OCI-LY1 (cell line): ENCODE results near the gene GORASP1.

ENCODE experiments used
- H2AFZ ChIP-seq: fragments of 200-600 bp; sonication (generic), shearing (Covaris generic); 2 replicates; pipeline ENCODE4 v1.6.0; 2014; ENCODE audit warnings: antibody characterized with exemption, mild to moderate bottlenecking, low read length
- H3F3A ChIP-seq: fragments of 200-600 bp; sonication (generic), shearing (Covaris generic); 2 replicates; pipeline ENCODE4 v1.6.0; 2014; ENCODE audit warnings: mild to moderate bottlenecking, antibody characterized with exemption, low read length, moderate library complexity; ENCODE audit not compliant: insufficient read depth
- H3K27ac ChIP-seq: fragments of 200-600 bp; sonication (generic); 2 replicates; pipeline ENCODE4 v1.5.1; 2014; ENCODE audit warnings: low read length, mixed run types, mild to moderate bottlenecking, low read depth; ENCODE audit not compliant: poor library complexity, severe bottlenecking
- H3K27me3 ChIP-seq: fragments of 200-600 bp; sonication (generic); 2 replicates; pipeline ENCODE4 v1.6.0; 2014; ENCODE audit warnings: antibody characterized with exemption, mild to moderate bottlenecking, low read length, moderate library complexity; ENCODE audit not compliant: insufficient read depth
- H3K36me3 ChIP-seq: fragments of 200-600 bp; sonication (generic); 2 replicates; pipeline ENCODE4 v1.6.1; 2014; ENCODE audit warnings: mild to moderate bottlenecking, antibody characterized with exemption, low read length, moderate library complexity, mixed read lengths; ENCODE audit not compliant: insufficient read depth
- H3K4me1 ChIP-seq: fragments of 200-600 bp; sonication (generic); 2 replicates; pipeline ENCODE4 v1.5.1; 2014; ENCODE audit warnings: mild to moderate bottlenecking, low read length, moderate library complexity; ENCODE audit not compliant: insufficient read depth, severe bottlenecking
- H3K4me2 ChIP-seq: fragments of 200-600 bp; sonication (generic), shearing (Covaris generic); 2 replicates; pipeline ENCODE4 v1.6.1; 2014; ENCODE audit warnings: low read length
- H3K4me3 ChIP-seq: fragments of 200-600 bp; sonication (generic); 2 replicates; pipeline ENCODE4 v1.5.1; 2014; ENCODE audit warnings: low read length, low read depth, mild to moderate bottlenecking, mixed read lengths; ENCODE audit not compliant: poor library complexity, severe bottlenecking
- H3K79me2 ChIP-seq: fragments of 200-600 bp; shearing (Covaris generic); 2 replicates; pipeline ENCODE4 v1.6.1; 2016; ENCODE audit warnings: mixed run types, low read length, mixed read lengths; ENCODE audit not compliant: insufficient read depth
- H3K9ac ChIP-seq: fragments of 200-600 bp; sonication (generic), shearing (Covaris generic); 2 replicates; pipeline ENCODE4 v1.6.1; 2014; ENCODE audit warnings: mild to moderate bottlenecking, low read length, mixed read lengths
- H3K9me2 ChIP-seq: fragments of 200-600 bp; sonication (generic), shearing (Covaris generic); 2 replicates; pipeline ENCODE4 v1.6.1; 2014; ENCODE audit warnings: low read depth, mild to moderate bottlenecking, low read length, mixed read lengths
- H3K9me3 ChIP-seq: fragments of 200-600 bp; shearing (Covaris generic); 2 replicates; pipeline ENCODE4 v1.6.1; 2014; ENCODE audit warnings: low read length, mixed read lengths
- H4K20me1 ChIP-seq: fragments of 200-600 bp; sonication (generic), shearing (Covaris generic); 2 replicates; pipeline ENCODE4 v1.6.0; 2016; ENCODE audit warnings: mild to moderate bottlenecking, low read length; ENCODE audit not compliant: insufficient read depth
- CTCF ChIP-seq: fragments of 200-600 bp; sonication (generic), shearing (Covaris generic); IDR thresholded peaks from 2 replicates; pipeline ENCODE4 v1.5.1; 2017; ENCODE audit warnings: mild to moderate bottlenecking, antibody characterized with exemption, low read length, moderate library complexity, mixed read lengths
- EZH2 ChIP-seq: fragments of 200-600 bp; sonication (generic), shearing (Covaris generic); IDR thresholded peaks from 2 replicates; pipeline ENCODE4 v1.8.0; 2017; ENCODE audit warnings: borderline replicate concordance, mixed run types, mild to moderate bottlenecking, antibody characterized with exemption, low read length, moderate library complexity, mixed read lengths

Gene GORASP1

GRCh38 chr3:39056151-39056550 is 51.3 kb downstream of the GORASP1 start:
- Histone ChIP-seq H3F3A (no peaks in the 10 kb centered on the region), H3K9me2 (no peaks in the 10 kb centered on the region), H3K27me3 (no peaks in the 10 kb centered on the region), H3K27ac (no peak overlapping the region), H4K20me1 (no peaks in the 10 kb centered on the region), H3K9ac (no peak overlapping the region), H3K79me2 (peaks cover 10% of the 10 kb centered on the region; the same call in 1 of the 2 replicates), H3K36me3 (no peaks in the 10 kb centered on the region), H3K4me2 (no peak overlapping the region), H2AFZ (no peak overlapping the region), H3K4me3 (no peak overlapping the region), H3K4me1 (peaks cover 21% of the 10 kb centered on the region), H3K9me3 (no peaks in the 10 kb centered on the region)
- TF ChIP-seq CTCF (no peak), EZH2 (no peak)

GRCh38 chr3:39053696-39054095 is 53.7 kb downstream of the GORASP1 start:
- H3K9ac ChIP-seq, result no peak overlapping the region
- no peaks in the 10 kb centered on the region for H3K27me3 ChIP-seq
- peaks cover 10% of the 10 kb centered on the region; the same call in 1 of the 2 replicates for H3K79me2 ChIP-seq
- H3K4me1 ChIP-seq, result peaks cover 23% of the 10 kb centered on the region
- H3K9me3 ChIP-seq, result no peaks in the 10 kb centered on the region
- H3K4me3 ChIP-seq, result no peak overlapping the region
- TF ChIP-seq CTCF (no peak), EZH2 (no peak)
- H3K27ac ChIP-seq, result no peak overlapping the region
- H3K9me2 ChIP-seq, result no peaks in the 10 kb centered on the region
- H2AFZ ChIP-seq, result no peak overlapping the region
- no peaks in the 10 kb centered on the region for H4K20me1 ChIP-seq
- H3K36me3 ChIP-seq, result no peaks in the 10 kb centered on the region
- no peaks in the 10 kb centered on the region for H3F3A ChIP-seq
- H3K4me2 ChIP-seq, result no peak overlapping the region

- no peaks in the 10 kb centered on the region for H4K20me1 ChIP-seq
- TF ChIP-seq EZH2 (no peak), CTCF (no peak)
- H3K4me1 ChIP-seq, result peaks cover 23% of the 10 kb centered on the region
- peak overlapping the region; percentile 92 for H3K4me3 ChIP-seq
- H3K4me2 ChIP-seq, result peak overlapping the region; percentile 94
- peaks cover 10% of the 10 kb centered on the region; the same call in 1 of the 2 replicates for H3K79me2 ChIP-seq
- no peaks in the 10 kb centered on the region for H3K27me3 ChIP-seq
- H3K9ac ChIP-seq, result peak overlapping the region; percentile 90
- no peaks in the 10 kb centered on the region for H3F3A ChIP-seq
- H3K9me3 ChIP-seq, result no peaks in the 10 kb centered on the region
- H2AFZ ChIP-seq, result no peak overlapping the region
- H3K9me2 ChIP-seq, result no peaks in the 10 kb centered on the region
- H3K27ac ChIP-seq, result no peak overlapping the region
- H3K36me3 ChIP-seq, result no peaks in the 10 kb centered on the region
These were observed 54.8 kb downstream of the GORASP1 start for GRCh38 chr3:39052583-39052982.
